HG02840 (cell line): ENCODE results near the gene AKAP8.
"Not testable (repeated sequence)": the region's sequence is repeated elsewhere in the genome, so short reads cannot be mapped to it uniquely, and the experiment has no call there.

Source experiments
- ATAC-seq: cut with Tn5 transposase; IDR thresholded peaks from one replicate; pipeline ENCODE4 v1.9.1; 2021; ENCODE audit warnings: mild to moderate bottlenecking, moderate library complexity, moderate number of reproducible peaks; ENCODE audit not compliant: unreplicated experiment, low FRiP score

The AKAP8 gene

GRCh38 chr19:15379083-15379998, at the start of gene AKAP8:
TSS of gene AKAP8 (minus strand) at chr19:15379787. CDS start at chr19:15379731, 56 bp downstream.
- ATAC-seq: peak; percentile 83

GRCh38 chr19:15427991-15428471, 48.4 kb upstream of the AKAP8 start:
- no peak for ATAC-seq

DNA sequence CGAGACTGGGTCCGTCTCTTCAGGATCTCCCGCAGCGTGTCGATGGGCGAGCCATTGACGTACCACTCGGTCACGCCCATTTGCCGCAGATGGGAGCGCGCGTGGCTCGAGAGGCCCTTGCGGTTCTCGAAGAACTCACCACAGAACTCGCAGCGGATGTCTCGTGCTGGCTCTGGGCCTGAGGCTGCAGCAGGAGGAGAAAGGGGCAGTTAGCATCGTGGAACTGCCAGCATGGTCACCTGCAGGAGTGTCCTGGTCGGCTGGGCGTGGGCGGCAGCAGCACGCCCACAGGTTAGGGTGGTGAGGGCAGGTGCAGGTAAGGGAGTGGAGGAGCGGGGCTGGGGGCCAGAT, 47.7 kb upstream of the AKAP8 start:
- no peak for ATAC-seq

DNA sequence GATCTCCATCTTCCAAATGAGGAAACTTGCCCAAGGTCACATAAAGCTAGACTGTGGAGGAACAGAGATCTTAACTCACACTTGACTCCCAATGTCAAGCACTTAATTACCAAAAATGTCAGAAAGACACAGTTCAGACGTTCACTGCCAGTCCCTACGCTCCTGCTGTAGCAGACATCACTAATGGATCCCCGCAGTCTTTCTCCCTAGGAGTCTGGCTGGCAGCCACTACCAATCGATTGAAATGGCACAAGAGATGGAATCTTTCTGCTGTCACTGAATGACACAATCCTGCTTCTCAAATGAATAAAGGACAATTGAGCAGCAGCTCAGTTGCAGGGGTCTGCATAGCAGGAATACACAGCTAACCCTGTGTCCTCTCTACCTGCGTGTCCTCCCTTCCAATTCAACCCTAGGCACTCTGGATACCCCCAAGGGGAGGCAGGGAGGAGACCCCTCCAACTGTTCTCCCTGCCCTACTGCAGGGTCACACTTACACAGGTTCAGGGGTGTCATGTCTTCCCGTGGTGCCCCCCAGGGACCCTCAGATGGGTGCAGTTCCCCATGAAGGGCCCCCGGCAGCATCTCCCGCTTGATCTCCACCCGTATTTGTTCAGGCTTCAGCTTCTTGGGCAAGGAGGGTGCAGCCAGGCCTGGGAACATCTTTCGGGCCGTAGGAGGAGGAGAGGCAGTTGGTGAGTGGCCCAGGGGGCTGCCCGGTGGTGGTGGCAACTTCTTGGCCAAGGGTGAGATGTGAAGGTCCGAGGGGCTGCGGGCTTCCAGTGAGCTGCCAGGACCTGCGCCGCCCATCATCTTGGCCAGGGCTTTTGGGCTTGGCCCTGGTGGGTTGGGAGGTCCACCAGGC, 47.1 kb upstream of the AKAP8 start:
- no peak for ATAC-seq

DNA sequence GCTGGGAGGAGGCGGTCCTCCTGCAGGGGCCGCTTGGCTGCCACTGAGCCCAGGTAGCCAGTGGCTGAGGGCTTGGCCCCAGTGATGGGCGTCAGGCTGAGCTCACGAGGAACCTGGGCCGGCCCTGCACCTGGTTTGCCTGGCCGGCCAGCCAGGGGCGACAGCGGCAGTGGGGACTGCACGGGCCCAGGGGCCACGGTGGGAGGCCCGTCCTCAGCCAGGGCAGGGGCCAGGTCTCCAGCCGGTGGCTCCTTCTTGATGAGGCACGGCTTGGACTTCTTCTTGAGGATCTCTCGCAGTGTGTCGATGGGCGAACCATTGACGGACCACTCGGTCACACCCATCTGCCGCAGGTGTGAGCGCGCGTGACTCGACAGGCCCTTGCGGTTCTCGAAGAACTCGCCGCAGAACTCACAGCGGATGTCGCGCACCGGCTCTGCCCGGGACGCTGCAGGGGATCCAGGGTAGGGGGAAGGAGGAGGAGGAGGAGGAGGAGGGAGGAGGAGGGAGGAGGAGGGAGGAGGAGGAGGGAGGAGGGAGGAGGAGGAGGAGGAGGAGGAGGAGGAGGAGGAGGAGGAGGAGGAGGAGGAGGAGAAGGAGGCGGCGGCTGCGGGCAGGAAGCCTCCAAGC, 45.8 kb upstream of the AKAP8 start:
- no peak for ATAC-seq

DNA sequence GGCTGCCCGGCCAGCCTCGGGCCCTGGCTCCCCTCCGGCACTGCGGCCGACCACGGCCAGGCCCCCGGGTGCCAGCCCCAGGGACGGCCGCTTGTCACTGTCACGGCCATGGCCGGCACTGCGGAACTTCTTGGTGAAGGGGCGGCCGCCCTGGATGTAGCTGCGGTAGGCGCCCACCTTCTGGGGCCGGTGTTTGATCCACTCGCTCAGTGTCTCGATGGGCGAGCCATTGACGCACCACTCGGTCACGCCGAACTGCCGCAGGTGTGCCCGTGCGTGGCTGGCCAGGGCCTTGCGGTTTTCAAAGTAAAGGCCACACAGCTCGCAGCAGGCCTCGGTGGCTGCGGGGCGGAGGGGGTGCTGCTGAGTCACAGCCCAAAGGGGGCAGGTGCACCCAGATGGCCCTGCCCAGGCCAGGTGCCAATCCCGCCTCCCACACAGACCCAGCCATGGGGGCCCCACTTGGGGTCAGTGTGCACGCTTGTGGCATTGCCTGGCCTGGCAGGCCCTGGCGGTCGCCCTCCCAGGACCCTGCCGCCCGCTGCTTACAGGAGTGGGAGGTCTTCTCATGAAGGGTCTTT, 45.2 kb upstream of the AKAP8 start:
- no peak for ATAC-seq

- ATAC-seq: no peak
These were observed 44.5 kb upstream of the AKAP8 start for GRCh38 chr19:15424121-15424520.

GRCh38 chr19:15423130-15423529, 43.5 kb upstream of the AKAP8 start:
- ATAC-seq: no peak

DNA sequence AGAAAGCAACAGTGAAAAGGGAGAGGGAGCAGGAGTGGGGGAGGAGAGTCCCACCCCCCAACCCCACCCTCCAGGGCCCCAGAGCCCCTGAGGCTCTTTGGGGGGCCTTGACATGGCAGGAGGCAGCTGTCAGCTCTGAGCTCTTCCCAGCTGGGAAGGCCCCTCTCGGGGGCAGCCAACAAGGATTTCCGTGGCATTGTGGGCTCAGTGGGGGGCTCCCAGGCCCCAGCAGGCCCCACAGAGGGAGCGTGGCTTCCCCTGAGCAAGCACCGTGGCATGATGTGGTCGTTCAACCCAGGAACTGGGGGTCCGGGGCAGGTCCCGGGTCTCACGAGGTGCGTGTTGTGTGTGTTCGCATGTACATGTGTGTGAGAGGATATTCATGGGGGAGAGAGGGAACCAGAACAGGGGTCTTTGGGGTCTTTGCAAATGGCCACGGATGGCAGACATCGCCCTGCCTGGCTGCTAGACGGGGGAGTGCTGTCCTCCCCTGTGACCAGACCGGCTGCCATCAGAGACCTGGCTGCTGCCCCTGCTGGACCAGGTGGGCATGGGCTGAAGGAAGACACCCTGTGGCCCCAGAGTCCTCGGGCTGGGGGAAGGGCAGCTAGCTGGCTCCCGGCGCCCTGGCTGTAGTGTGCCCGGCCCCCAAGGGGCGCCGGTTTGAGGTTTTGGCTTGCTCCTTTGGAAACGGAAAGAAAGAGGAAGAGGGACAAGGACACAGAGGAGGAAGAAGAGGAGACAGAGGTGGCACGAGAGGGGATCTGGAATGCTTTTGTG, 42.9 kb upstream of the AKAP8 start:
- ATAC-seq: no peak

- no peak for ATAC-seq
These were observed 42.2 kb upstream of the AKAP8 start for GRCh38 chr19:15421721-15422260.

DNA sequence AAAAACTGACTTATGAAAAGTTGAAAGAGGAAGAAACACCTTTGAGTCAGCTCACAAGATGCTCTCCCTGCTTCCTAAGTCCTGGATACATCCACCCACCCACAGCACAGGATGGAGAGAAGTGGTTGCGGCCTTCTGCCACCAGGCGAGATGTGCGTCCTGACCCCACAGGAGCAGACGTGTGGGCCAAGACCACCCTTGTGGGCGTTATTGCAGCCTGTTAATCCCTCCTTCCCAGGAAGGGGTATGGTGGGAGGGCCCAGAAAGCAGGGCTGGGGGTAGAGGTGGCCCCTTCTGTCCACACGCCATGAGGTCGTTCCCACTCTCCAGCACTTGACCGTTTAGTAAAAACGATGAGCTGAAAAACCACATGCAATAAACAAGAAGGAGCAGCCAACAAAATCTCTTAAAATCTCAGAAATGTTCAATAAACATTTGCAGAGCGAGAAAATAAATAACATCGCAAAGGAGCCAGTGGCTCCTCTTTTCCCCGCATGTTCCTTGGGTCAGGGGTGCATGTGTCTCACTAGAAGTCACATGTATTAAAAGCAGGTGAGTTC, 41.6 kb upstream of the AKAP8 start:
- no peak for ATAC-seq

DNA sequence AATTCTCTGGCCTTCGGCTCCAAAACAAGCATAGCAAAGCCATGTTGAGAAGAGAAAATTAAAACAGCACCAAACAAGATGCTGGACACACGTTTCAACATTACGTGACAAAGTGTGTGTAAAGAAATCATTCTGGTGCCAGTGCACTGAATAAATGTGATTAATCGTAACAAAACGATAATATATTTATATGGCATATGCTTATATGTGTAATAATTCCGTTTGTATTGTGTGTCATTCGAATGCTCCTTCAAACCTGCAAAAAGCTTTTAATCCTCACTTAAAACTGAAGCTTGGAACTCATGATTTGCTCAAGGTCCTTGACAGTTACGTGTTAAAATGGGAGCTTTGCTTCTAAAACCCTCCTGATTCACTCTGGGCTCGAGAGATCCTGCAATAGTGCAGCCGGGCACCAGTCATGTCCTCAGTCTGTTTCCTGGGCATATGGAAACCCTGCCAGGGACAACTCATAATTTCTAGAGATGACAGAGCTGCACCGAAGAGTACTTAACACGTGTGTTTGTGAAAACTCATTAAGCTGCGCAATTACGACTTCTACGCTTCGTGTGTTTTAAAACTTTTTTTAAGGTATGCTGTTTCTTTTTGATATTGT, 39.9 kb upstream of the AKAP8 start:
- ATAC-seq: no peak

DNA sequence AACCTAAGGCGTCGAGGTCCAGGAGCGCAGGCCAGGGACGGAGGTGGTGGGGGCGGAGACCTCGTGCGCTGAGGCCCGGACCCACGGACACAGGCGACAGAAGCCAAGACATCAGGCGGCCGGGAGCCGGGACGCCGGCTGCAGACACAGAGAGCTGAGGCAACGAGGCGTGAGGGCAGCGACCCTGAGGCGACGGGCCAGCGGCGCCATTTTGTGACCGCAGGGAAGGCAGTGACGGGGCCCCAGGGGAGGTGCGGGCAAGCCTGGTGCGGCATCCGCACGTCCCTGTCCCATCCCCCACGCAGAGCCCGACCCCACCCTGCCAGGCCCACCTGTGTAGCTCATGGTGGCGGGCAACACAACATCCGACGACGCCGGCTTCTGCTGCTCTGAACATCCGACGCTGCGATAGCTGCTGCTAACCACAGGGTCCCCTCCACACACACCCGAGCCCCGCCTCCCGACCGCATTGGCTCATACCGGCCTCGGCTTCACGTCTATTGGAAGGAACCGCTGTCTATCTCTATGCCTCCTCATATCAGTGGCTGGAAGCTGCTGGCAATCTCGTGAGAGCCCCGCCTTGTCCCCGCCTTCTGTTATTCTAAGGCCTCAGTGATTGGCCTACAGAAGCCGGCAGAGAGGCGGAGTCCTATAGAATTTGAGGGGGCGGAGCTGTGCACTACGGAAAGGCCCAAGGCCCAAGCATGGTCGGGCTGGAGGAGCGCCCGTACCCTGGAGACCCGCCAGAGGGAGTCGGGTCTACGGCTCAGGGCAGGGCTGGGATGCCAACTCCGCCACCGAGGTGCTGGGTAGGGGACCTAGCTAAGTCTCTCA, 39.2 kb upstream of the AKAP8 start, which contains the start of gene AKAP8L:
AKAP8L (minus strand) TSS at position 410 of the 834 bp plus-strand sequence; CDS start at position 345, 65 bp downstream.
- peak; percentile 93 for ATAC-seq

DNA sequence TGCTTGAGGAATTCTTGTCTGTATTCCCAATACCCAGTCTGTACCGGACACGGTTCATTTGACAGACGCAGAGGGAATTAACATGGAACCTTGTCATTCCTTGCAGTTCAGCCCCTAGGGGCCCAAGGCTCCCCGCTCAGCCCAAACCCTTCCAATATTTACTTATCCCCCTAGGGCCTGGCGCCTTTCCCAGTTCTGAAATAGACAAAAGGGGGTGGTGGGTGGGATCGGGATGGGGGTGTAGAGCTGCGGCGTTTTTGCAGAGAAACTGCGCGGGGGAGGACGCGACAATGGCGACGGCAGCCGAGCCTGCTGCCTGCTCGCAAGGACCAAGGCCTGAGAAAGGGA, 38.6 kb upstream of the AKAP8 start:
- no peak for ATAC-seq

GRCh38 chr19:15417699-15418098, 38.1 kb upstream of the AKAP8 start:
- ATAC-seq: no peak

DNA sequence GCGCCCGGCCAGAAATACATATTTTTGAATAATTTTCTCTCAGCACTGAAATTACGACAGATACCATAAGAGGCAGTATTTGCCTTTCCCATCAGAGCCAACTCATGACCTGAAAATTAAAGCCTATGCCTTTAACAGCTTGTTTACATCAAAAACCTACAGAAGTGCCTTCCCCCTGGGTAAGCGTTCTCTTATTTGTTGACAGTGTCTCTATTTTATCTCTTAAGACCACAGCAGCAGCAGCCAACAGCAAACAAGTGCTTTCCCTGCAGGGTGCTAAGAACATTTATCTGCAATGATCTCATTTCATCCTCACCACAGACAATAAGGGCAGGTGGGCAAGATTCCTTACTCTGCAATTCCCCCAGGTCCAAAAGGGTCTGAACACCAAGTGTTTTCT, 33.2 kb upstream of the AKAP8 start:
- ATAC-seq: no peak

DNA sequence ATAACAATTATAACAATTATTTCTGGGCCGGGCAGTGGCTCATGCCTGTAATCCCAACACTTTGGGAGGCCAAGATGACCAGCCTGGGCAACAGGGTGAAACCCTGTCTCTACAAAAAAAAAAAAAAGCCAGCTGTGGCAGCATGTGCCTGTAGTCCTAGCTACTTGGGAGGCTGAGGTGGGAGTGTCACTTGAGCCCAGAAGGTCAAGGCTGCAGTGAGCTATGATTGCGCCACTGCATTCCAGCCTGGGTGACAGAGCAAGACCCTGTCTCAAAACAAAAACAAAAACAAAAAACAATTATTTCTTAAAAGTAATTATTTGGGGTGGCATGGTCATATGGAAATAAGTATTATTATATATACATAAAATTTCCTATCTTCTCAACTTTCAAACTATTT, 31.8 kb upstream of the AKAP8 start:
- not testable (repeated sequence) for ATAC-seq

DNA sequence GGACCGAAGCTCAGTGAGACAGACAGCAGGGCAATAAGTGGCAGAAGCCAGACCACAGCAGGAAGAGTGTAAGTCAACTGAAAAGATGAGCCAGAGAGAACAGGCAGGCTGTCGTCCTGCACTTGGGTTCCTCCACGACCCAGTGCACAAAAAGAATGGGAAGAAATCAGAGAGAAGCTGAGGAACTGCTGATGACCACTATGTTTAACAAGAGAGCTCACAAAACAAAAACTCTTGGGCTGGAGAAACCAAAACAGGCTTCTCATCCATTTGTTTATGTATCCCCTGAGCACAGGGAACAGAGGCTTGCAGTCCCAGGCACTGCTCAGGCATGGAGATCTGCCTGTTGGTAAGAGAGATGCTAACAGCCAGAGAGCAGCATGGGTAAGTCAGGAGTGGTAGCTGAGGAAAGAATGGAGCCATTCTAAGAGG, 25.2 kb upstream of the AKAP8 start:
- no peak for ATAC-seq
